Effector CD4-positive, alpha-beta T cell (primary cell): ENCODE results near the gene RILP.

Experiments used
- DNase-seq: peaks from one replicate; pipeline ENCODE4 v3.0.0-alpha.2; 2020

Gene RILP

GRCh38 chr17:1627982-1628855 is 21.4 kb downstream of the RILP start, which contains the start of gene SLC43A2:
TSS of gene SLC43A2 (minus strand) at chr17:1628834. CDS start at chr17:1627874, 960 bp downstream.
- peak; percentile 67 for DNase-seq

GRCh38 chr17:1627182-1627981 is 22.3 kb downstream of the RILP start:
- no peak for DNase-seq

DNA sequence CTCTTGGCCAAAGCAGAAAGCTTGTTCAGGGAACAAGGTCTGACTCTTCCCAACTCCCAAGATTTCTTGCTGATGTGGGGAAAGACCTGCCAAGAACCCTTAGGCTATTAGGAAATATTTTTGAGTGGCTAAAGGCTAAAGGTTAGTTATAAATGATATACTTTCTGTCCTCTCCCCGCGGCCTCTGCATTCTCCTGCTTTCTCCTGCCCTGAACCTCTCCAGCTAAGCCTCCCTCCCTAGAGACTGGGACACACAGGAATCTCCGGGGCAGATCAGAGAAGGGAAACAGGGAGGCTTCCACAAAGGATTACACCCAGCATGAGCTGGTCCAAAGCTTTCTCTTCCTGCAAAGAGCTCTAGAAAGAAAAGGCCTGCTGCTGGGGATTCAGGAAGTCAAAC is 23.3 kb downstream of the RILP start:
- DNase-seq, result no peak

- no peak for DNase-seq
Observed at GRCh38 chr17:1625581-1625980, 24.1 kb downstream of the RILP start.

- no peak for DNase-seq
Observed at GRCh38 chr17:1625053-1625452, 24.6 kb downstream of the RILP start.

GRCh38 chr17:1624650-1625049 is 25.0 kb downstream of the RILP start:
- DNase-seq, result no peak

DNA sequence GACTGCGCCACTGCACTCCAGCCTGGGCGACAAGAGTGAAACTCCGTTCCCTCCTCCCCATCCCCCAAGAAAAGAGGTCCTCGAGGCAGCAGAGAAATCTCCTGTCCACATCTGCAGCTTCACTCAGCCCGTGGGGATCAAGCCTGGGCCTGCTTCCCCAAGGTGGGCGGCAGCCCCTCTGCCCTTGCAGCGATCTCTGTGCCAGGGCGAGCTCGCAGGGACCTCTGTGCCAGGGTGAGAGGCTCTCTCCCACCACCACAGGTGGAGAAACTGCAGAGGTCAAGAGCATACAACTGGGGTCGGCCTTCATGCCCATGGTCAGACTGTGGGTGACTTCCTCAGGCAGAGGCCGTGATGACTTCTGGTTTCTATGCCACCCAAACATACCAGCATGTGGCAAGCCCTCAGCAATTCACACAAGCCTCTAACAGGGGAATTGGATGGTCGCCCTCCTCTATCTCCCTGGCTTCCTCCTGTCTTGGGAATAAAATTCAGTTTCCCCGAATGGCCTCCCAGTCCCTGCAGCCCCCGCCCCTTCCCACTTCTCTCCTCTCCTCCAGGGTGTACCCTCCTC is 26.5 kb downstream of the RILP start:
- DNase-seq, result no peak

DNA sequence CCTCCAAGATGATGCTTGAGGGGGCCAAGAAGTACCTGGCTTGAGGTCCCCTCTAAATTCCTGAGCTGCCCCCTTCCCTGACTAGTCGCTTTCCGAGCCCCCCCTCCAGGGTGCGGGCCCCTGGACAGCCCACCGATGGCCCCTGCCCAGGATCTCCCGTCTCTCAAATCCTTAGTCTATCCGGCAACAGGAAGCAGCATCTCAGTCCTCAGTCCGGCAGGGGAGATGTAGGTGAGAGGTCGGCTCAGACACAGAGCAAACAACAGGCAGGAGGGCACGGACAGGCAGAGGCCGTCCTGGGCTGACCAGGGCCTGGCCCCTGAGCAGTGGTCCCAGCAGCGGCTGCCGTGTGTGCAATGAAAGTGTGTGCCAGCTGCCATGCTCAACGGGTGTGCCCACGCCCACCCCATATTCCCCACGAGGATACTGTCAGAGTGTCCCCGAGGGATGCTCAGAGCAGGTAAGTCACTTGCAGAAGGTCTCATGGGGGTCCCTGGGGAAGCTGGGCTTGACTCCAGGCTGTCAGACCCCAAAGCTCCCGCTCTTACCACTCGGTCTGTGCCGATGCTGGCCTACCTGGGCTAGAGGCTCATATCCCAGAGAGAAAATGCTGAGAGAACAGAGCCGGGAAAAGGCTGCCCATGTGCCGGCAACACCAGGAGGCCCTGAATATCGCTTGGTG is 28.3 kb downstream of the RILP start:
- DNase-seq, result no peak

GRCh38 chr17:1620486-1620885 is 29.2 kb downstream of the RILP start:
- DNase-seq, result no peak

DNA sequence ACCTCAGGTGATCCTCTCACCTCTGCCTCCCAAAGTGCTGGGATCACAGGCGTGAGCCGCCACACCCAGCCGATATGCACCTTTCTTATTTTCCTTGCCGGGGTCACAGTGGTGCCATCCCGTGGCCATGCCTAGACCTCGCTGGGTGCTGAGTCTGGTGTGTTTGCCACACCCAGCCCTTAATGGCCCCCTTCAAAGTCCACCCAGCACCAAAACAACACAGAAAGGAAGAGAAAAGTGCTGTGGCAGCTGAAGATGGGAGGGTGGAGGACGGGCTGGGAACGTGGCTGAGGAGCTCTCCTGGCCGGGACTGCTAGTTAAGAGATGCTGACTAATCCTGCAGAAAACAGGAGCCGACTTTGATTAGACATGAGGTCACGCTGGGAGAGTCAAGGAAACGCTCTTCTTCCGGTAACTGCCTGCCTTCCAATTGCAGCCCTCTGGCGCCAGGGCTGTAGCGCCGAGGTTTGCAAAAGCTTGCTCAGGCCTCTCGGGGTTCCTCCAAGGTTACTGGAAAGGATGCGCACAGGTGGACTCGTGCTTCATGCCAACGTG is 32.0 kb downstream of the RILP start:
- DNase-seq, result no peak

DNA sequence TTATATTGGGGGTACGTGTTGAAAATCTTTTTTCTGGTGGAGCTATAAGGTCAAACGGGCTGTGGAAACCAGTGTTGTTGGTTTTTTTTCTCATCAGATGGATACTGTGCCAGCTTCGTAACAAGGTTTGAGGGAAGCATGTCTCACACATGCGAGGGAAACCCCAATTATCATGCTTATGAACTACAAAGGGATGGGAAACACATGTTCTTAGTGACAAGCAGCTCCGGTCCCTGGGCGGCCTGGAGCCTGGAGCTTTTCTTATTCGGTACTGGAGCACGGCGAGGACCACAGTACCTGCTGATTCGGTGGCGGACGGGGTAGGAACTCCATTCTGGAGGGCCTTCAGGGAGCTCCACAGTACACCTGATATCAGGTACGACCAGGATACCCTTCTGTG is 33.6 kb downstream of the RILP start:
- DNase-seq, result no peak

- DNase-seq, result no peak
Observed at GRCh38 chr17:1612400-1612799, 37.3 kb downstream of the RILP start.

DNA sequence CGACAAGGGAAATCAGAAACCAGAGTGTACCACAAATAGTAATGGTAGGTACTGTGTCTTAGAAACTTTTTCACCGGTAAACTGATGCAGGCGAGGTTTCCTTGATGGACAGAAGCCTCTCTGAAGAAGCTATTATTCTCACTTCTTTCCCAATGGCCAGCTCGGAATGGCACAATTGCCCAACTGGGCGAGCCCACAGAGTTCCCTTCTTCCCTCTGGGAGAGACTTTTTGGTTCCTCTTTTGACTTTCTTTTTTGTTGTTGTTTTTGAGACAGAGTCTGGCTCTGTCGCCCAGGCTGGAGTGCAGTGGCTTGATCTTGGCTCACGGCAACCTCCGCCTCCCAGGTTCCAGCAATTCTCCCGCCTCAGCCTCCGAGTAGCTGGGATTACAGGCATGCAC is 38.0 kb downstream of the RILP start:
- no peak for DNase-seq

GRCh38 chr17:1608676-1609075 is 41.0 kb downstream of the RILP start:
- no peak for DNase-seq

DNA sequence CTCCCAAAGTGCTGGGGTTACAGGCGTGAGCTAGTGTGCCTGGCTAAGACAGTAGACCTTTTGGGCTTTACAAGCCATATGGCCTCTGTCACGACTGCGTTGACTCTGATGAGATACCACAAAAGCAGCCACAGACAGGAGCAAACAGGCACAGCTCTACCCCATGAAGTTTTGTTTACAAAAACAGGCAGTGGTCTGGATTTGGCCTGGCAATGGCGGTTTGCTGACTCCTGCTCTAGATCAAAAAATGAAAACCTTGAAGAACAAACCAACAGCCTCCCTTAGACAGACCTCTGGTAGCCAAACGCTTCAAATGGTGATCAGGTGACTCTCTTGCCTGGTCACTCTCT is 41.7 kb downstream of the RILP start:
- DNase-seq, result no peak

DNA sequence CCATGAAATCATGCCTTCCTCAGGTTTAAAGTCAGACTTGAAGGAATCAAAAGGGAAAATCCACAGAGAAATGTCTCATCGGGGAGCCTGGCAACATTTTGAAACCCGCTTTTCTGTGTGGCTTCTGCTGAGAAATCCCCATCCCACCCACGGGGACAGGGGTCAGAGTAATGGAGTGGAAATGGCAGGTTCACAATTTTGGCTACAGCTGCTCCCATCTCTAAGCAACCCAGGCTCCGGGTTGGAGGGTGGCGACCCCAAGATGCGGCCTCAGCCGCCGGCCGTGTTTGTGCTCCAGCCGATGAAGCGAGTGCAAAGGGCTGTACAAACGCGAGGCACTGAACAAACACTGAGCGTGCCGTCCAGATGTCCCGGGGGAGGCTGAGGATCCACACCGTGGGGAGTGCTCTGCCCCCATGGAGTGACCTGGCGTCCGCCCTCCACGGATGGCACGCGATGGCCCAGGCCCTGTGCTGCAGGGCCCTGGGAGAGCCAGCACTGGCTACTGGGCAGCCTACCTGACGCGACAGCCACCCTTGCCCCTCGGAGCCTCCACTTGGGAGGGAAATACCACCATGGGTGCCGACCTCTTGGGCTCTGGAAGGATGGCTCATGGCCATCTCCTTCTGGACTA is 43.2 kb downstream of the RILP start:
- DNase-seq, result no peak

DNA sequence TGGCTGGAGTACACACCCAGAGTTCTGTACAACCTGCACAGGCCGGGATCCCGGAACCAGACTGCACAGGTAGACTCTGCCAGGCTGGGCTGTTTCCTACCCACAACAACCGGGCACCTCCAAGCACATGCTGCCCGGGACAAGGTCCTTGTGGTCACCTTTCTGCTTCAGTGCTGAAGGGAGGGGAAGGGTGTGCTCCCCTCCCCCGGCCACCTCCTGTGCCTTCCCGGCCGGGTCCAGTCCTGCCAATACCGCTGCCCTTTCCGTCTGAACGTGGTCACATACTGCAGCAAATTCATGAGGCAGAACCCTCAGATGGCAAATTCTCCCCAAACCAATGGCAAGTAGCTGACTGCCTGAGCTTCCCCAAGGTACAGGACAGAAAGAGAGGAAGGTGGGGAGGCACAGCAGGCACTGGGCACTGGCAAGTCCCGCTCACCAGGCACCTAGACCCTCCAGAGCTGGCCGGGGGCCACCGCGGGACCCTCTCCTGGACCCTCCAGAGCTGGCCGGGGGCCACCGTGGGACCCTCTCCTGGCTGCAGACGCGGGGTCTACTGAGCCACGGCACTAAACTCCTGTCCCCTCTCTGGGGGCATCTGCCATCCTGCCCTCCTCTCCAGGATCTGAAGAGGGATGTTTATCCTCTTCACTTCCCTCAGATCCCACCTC is 43.9 kb downstream of the RILP start:
- DNase-seq, result no peak

- no peak for DNase-seq
Observed at GRCh38 chr17:1604831-1605528, 44.7 kb downstream of the RILP start.

- no peak for DNase-seq
Observed at GRCh38 chr17:1601571-1601970, 48.1 kb downstream of the RILP start.

GRCh38 chr17:1598399-1599095 is 51.1 kb downstream of the RILP start:
- DNase-seq, result no peak
